ENCODE results near the gene EMB. TPM values are rescaled to one million over a fixed set of nuclear protein-coding genes. Genes with fewer than 3 reads are reported as not detected.
"Not testable (repeated sequence)": the region's sequence is repeated elsewhere in the genome, so short reads cannot be mapped to it uniquely, and the experiment has no call there.

Gene EMB
- total RNA-seq, 1 experiment from 2014 or later, result 18.5 TPM

DNA sequence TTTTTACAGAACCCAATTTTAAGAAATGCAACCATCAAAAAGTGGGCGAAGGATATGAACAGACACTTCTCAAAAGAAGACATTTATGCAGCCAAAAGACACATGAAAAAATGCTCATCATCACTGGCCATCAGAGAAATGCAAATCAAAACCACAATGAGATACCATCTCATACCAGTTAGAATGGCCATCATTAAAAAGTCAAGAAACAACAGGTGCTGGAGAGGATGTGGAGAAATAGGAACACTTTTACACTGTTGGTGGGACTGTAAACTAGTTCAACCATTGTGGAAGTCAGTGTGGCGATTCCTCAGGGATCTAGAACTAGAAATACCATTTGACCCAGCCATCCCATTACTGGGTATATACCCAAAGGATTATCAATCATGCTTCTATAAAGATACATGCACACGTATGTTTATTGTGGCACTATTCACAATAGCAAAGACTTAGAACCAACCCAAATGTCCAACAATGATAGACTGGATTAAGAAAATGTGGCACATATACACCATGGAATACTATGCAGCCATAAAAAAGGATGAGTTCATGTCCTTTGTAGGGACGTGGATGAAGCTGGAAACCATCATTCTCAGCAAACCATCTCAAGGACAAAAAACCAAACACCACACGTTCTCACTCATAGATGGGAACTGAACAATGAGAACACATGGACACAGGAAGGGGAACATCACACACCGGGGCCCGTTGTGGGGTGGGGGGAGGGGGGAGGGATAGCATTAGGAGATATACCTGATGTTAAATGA is 19.7 kb downstream of the EMB start:
- not testable (repeated sequence) for DNase-seq (ENCODE audit: low read depth)

DNA sequence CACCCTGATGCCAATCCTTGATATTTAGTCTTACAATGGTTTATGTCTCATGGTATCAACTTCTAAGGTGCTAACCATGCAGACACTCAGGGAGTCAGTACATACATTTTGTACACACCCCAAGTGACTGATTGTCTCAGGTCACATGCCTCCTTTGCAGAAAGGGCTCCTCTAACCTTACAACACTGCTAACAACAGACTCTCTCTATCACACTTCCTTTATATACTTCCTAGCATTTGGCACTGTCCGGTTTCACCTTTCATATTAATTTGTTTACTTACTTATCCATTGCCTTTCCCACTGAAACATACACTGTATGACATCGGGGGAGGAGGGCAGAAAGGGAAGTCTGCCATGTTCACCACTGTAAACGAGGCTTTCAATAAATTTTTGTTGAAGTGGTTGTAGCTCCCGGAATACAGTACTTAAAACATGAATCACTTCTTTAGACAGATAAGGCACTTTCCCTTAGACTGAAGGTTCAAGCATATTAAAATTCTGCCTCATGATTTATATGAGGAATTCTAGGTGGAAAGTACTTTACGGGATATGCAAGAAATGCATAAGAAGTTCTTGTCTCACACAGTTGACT is 20.6 kb downstream of the EMB start:
- no peak for DNase-seq (ENCODE audit: low read depth)

DNA sequence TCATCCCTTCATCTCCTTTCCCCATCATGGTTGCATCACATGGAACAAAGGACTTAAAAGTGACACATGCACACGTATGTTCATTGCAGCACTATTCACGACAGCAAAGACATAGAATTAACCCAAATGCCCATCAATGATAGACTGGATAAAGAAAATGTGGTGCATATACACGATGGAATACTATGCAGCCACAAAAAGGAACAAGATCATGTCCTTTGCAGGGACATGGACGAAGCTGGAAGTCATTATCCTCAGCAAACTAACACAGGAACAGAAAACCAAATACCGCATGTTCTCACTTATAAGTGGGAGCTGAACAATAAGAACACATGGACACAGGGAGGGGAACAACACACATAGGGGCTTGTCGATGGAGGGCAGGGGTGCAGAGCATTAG is 21.4 kb downstream of the EMB start:
- not testable (repeated sequence) for DNase-seq (ENCODE audit: low read depth)

DNA sequence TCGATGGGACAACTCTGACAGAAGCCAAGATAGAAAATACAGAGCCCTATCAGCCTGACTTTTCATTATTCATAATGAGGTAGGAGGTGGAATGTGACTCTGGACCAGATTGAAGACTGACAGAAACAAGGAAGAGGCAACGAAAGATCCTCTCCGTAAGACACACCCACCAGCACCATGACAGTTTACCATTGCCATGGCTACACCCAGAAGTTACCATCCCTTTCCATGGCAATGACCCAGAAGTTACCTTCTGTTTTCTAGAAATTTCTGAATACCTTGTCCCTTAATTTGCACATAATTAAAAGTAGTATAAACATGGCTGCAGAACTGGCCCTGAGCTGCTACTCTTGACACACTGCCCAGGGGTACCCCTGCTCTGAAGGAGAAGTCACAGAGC is 24.5 kb downstream of the EMB start:
- not testable (repeated sequence) for DNase-seq (ENCODE audit: low read depth)

DNA sequence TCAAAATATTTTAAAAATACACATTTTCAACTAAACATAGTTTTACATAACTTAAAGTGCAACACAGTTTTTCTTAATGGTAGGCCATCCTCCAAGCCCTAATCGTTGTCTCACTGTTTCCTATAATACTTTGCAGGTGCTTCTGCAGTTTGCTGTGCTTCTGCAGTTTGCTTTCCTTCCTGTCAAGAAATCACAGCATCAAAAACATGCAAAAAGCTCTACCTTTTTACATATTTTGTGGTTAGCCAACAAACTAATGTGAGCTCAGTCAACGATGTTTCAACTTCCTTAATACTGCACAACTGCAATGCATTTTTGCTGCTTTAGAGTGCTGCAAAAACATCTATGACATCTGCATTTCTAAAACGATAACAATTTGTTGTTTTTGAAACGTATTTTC is 25.2 kb downstream of the EMB start:
- no peak for DNase-seq (ENCODE audit: low read depth)

DNA sequence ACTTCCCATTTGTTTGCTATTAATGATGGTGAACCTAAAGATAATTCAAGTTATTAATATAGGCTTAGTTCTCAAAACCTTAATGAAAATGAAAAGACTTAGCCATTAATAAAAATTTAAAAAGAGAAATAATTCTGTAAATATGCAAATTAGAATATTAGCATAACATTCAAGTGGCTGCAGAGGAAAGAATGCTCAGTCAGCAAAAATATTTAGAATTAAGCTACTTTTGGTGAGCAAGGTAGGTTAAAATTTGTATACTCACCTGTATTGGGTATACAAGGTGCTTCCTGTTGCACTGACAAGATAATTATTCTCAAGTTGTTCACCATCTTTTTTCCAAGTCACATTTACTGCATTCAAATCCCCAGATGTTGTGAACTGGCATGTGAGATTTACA is 30.2 kb downstream of the EMB start:
- not testable (repeated sequence) for DNase-seq (ENCODE audit: low read depth)

DNA sequence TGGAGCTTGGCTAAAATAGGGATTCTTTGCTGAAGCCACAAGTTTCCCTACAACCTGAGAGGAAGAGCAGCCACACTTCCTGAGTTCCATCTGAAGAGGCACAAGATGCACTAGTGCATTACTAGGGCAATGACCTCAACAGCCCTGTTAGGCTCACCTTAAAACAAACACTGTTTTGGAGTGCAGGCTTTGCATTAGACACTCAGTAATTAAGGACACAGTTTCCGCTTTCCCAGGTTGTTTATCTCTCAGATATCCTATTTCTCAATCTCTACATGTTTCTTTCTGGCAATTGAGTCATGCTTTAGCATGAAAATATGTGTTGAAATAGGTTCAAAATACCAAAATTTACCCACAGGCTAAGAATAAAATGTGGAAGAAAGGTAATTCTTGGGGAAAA is 34.2 kb downstream of the EMB start:
- no peak for DNase-seq (ENCODE audit: low read depth)

DNA sequence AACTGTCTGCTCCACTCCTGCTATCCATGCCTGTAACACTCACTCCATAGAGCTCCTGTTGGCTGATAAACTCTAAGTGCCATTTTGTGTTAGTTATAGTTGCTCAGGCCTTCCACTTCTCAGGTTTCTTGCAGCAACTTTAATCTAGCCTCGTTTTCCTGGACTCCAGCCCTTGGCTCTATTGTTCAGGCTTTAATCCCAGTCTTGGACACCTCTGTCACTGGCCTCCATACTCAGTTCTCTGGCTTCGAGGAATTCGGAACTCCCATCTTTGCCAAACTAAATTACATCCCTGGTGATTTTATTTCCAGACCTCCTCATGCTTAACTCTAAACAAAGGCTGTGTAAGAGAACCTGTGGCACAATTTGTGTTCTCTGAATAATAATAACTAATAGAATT is 39.8 kb downstream of the EMB start:
- DNase-seq (ENCODE audit: low read depth), result no peak

DNA sequence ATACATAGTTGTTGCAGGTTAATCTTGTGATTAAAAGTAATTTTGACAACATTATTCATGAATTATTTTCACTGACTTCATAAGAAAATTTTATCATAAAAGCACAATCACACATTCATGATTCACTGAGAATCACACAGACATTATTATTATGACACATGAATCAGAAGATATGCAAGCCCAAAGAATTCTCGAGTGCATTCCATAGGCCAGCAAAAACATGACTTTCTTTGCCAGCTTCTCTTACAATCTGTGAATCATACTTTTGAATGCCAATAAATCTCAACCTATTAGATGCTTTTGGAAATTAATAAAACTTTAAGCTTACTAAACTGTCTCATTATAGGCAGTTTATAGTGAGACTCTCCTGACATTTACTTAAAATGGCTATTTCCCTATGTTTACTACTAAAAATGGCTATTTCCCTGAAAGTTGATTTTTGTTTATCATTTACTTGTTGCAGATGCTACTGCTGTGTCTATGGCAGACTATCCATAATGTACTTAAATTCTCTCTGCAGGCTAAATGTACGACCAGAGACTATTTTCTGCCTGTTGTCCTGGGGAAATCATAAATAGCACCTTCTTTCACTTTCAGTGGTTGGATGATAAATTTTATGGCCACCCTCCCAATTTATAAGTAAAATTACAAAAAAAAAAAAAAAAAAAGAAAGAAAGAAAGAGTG is 47.0 kb downstream of the EMB start:
- peak; percentile 79 for DNase-seq (ENCODE audit: low read depth)

DNA sequence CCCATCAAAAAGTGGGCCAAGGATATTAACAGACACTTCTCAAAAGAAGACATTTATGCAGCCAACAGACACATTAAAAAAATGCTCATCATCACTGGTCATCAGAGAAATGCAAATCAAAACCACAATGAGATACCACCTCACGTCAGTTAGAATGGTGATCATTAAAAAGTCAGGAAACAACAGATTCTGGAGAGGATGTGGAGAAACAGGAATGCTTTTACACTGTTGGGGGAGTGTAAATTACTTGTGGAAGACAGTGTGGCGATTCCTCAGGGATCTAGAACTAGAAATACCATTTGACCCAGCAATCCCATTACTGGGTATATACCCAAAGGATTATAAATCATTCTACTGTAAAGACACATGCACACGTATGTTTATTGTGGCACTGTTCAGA is 48.8 kb downstream of the EMB start:
- not testable (repeated sequence) for DNase-seq (ENCODE audit: low read depth)

DNA sequence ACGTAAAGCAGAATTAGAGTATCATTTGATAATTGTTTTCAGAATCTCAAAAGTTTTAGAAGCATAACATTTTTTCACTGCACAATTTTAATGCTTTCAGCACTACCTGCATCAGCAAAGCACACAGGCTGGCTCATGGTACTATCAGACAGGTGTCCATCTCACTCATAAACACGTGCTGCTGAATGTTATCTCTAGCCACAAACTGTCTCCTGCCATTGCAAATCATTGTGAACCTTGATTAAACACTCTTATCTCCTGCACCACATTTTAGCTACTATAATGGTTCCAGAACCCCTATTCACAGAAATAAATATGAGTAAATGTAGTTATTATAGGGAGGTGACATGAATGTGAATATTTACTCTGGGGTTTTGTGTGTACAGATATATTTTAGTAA is 56.7 kb downstream of the EMB start:
- not testable (repeated sequence) for DNase-seq (ENCODE audit: low read depth)

DNA sequence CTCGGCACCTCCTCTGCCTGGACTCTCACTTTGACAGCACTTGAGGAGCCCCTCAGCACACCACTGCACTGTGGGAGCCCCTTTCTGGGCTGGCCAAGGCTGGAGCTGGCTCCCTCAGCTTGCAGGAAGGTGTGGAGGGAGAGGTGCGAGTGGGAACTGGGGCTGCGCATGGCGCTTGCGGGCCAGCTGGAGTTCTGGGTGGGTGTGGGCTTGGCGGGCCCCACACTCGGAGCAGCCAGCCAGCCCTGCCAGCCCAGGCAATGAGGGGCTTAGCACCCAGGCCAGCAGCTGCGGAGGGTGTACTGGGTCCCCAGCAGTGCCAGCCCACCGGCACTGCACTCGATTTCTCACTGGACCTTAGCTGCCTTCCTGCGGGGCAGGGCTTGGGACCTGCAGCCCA is 64.4 kb downstream of the EMB start:
- not testable (repeated sequence) for DNase-seq (ENCODE audit: low read depth)

DNA sequence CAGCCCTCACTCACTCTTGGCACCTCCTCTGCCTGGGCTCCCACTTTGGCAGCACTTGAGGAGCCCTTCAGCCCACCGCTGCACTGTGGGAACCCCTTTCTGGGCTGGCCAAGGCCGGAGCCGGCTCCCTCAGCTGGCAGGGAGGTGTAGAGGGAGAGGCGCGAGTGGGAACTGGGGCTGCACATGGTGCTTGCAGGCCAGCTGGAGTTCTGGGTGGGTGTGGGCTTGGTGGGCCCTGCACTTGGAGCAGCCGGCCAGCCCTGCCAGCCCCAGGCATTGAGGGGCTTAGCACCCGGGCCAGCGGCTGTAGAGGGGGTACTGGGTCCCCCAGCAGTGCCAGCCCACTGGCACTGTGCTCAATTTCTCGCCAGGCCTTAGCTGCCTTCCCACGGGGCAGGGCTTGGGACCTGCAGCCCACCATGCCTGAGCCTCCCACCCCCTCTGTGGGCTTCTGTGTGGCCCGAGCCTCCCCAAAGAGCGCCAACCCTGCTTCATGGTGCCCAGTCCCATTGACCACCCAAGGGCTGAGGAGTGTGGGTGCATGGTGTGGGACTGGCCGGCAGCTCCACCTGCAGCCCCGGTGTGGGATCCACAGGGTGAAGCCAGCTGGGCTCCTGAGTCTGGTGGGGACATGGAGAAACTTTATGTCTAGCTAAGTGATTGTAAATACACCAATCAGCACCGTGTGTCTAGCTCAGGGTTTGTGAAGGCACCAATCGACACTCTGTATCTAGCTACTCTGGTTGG is 71.6 kb downstream of the EMB start:
- DNase-seq (ENCODE audit: low read depth), result not testable (repeated sequence)

DNA sequence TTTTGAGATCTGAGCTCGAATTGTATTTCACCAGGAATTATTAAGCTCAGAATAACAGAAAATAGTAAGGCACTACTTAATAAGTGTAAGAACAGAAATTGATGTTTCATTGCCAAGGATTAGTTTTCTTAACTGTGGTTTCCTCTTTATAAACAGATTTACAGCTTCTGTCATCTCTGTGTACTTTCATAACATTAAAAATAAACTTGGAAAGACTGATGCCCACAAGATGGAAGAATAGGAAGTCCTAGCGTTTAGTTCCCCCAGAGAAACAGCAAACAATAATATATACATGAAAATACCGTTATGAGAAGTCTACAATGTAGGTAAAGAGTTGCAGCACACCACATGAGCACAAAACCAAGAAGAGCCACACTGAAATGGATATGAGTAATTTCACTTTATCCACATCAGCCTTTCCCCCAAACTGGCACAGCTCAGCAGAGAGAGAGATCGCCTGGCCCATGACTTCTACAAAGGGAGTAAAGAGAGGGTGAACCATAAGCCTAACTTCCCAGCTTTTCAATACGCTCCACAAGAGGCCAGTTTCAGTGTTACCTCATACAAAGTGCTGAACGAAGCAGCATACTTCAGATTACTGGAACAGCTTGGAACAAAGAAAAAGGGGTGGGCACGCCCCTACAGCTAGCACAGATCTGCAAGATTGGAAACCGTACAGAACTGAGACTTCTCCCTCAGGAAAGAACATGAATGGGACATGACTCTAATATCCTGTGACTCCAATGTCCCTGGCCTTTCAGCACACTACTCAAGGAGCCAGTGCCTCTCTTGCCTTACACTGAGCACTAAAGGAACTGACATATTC is 75.4 kb downstream of the EMB start:
- no peak for DNase-seq (ENCODE audit: low read depth)

DNA sequence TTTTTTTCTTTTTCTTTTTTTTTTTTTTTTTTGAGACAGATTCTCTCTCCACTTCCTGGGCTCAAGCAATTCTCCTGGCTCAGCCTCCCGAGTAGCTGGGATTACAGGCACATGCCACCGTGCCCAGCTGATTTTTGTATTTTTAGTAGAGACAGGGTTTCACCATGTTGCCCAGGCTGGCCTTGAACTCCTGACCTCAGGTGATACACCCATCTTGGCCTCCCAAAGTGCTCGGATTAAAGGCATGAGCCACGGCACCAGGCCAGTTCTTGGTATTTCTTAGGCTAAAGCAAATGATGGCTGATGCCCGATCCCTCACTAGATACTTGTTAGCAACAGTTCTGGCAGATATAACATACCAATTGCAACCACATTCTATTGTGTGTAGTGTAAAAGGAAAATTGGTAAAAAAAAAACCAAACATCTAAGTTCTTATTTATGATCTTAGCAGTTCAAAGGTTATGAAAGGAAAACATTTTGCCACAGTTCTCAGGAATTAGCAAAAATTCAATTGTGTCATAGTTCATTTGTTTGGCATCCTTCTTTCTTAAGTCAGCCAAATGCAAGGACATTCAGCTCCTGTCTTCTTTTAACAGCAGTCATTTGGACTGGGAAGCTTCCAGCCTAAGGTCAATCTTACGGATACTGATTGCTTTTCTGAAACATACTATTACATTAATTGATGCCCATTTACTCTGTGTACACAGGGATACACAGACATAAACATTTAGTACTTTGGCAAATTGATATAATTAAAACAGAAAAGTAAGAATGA is 76.4 kb downstream of the EMB start:
- not testable (repeated sequence) for DNase-seq (ENCODE audit: low read depth)

DNA sequence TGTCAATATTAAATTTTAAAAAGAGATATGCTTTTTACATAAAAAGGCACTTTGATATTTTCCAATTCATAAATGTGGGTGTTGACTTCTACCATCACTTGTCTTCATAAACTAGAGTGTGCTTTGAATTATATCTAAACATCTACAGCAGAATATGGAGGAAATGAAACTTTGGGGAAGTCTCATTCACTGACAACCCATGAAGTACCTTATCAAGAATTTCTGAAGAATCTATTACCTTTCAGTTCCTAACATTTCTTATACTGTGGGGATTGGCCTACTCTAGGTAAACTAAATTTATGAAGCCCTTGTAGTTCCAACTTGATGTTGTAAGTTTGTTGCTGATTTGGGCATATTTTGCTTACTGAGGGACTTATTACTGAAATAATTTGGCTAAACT is 81.9 kb downstream of the EMB start:
- no peak for DNase-seq (ENCODE audit: low read depth)

DNA sequence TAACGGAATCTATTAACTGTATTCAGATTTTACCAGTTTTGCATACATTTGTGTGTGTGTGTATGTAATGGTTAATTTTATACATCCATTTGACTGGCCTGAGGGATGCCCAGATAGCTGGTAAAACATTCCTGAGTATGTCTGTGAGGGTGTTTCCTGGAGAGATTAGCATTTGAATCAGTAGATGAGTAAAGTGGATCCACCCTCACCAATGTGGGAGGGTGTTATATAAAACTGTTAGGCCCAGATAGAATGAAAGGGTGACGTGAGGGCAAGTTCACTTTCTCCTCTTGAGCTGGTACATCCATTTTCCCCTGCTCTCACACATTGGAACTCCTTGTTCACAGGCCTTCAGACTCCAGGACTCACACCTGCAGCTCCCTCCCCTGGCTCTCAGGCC is 88.7 kb downstream of the EMB start:
- no peak for DNase-seq (ENCODE audit: low read depth)
